K562 (cell line): ENCODE data around the gene GRAMD1B.

ENCODE experiments used
- CTCF ChIP-seq, 3 experiments: IDR thresholded peaks in 2 of 3; conservative IDR thresholded peaks in 1 of 3; 2 replicates each; pipeline ENCODE4 v1.5.1; 2011 to 2012; ENCODE audit warnings: low read length in 3 of 3, mild to moderate bottlenecking in 3 of 3, control low read depth in 2 of 3, improper control_type of control experiment in 1 of 3, inconsistent platforms in 1 of 3, low read depth in 1 of 3, mixed read lengths in 1 of 3, moderate library complexity in 1 of 3; ENCODE audit not compliant: insufficient read depth in 2 of 3
- DLX4 ChIP-seq: fragments of 250-450 bp; sonication (Bioruptor Pico); IDR thresholded peaks from 2 replicates; pipeline ENCODE4 v1.6.1; 2021; ENCODE audit warnings: mild to moderate bottlenecking
- FOXK1 ChIP-seq: sonication (generic); formaldehyde crosslinking; IDR thresholded peaks from 2 replicates; pipeline ENCODE4 v1.8.0; 2022; ENCODE audit warnings: missing genetic modification reagents, mild to moderate bottlenecking, borderline replicate concordance
- PATZ1 ChIP-seq: fragments of 250-450 bp; sonication (Bioruptor Pico); IDR thresholded peaks from 2 replicates; pipeline ENCODE4 v1.5.0; 2020; ENCODE audit warnings: mild to moderate bottlenecking, borderline replicate concordance
- RCOR1 ChIP-seq, 2 experiments: IDR thresholded peaks; 2 replicates each; pipeline ENCODE4 v1.6.1; 2012; ENCODE audit warnings: low read depth in 2 of 2, low read length in 2 of 2, borderline replicate concordance in 1 of 2, improper control_type of control experiment in 1 of 2
- SAP30 ChIP-seq: fragments of 200-600 bp; sonication (generic); IDR thresholded peaks from 2 replicates; pipeline ENCODE4 v1.6.1; 2012; ENCODE audit warnings: borderline replicate concordance, low read depth, mild to moderate bottlenecking, moderate library complexity, low read length, control low read depth, inconsistent platforms; ENCODE audit not compliant: insufficient read depth, poor library complexity, severe bottlenecking
- TBL1XR1 ChIP-seq, 2 experiments: IDR thresholded peaks; 2 replicates each; pipeline ENCODE4 v1.6.1; 2012; ENCODE audit warnings: improper control_type of control experiment in 2 of 2, low read length in 2 of 2, mild to moderate bottlenecking in 1 of 2
- ZNF224 ChIP-seq: sonication (generic); formaldehyde crosslinking; IDR thresholded peaks from 2 replicates; pipeline ENCODE4 v1.8.0; 2022; ENCODE audit warnings: mild to moderate bottlenecking, missing genetic modification reagents
- TF ChIP-seq, protein P1 (sequence below): sonication (generic); formaldehyde crosslinking; IDR thresholded peaks from 2 replicates; pipeline ENCODE4 v1.5.0; 2020; ENCODE audit warnings: missing genetic modification reagents
- TF ChIP-seq, protein P2 (sequence below): IDR thresholded peaks from 2 replicates; pipeline ENCODE4 v1.6.1; 2016; ENCODE audit warnings: missing genetic modification characterization, missing compliant biosample characterization

GRCh38 chr11:123546515-123546914 is 116.4 kb downstream of the GRAMD1B start:
- TF ChIP-seq CTCF (IDR thresholded peaks at IDR 0.05 in 2 of 3, conservative IDR thresholded peaks at IDR 0.05 in 1 of 3; ENCODE audit: insufficient read depth in 2 of 3, low read depth in 1 of 3, low read length in 3 of 3) (no peak), ZNF224 (CRISPR knock-in tag) (no peak), PATZ1 (no peak), RCOR1 (IDR thresholded peaks at IDR 0.05; ENCODE audit: borderline replicate concordance in 1 of 2, low read depth in 2 of 2, low read length in 2 of 2) (no peak), FOXK1 (no peak), SAP30 (no peak), DLX4 (CRISPR knock-in tag) (no peak), TBL1XR1 (IDR thresholded peaks at IDR 0.05; ENCODE audit: low read length in 2 of 2) (no peak)
- TF ChIP-seq, protein P1, sequence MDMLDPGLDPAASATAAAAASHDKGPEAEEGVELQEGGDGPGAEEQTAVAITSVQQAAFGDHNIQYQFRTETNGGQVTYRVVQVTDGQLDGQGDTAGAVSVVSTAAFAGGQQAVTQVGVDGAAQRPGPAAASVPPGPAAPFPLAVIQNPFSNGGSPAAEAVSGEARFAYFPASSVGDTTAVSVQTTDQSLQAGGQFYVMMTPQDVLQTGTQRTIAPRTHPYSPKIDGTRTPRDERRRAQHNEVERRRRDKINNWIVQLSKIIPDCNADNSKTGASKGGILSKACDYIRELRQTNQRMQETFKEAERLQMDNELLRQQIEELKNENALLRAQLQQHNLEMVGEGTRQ (CRISPR knock-in tag) = no peak
- TF ChIP-seq, protein P2, sequence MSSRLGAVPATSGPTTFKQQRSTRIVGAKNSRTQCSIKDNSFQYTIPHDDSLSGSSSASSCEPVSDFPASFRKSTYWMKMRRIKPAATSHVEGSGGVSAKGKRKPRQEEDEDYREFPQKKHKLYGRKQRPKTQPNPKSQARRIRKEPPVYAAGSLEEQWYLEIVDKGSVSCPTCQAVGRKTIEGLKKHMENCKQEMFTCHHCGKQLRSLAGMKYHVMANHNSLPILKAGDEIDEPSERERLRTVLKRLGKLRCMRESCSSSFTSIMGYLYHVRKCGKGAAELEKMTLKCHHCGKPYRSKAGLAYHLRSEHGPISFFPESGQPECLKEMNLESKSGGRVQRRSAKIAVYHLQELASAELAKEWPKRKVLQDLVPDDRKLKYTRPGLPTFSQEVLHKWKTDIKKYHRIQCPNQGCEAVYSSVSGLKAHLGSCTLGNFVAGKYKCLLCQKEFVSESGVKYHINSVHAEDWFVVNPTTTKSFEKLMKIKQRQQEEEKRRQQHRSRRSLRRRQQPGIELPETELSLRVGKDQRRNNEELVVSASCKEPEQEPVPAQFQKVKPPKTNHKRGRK (tag) = no peak
